HG03045 (cell line): ENCODE measurements around the gene TBC1D16.
"Not testable (repeated sequence)": the region's sequence is repeated elsewhere in the genome, so short reads cannot be mapped to it uniquely, and the experiment has no call there.

Experiments used
- ATAC-seq: cut with Tn5 transposase; IDR thresholded peaks from one replicate; pipeline ENCODE4 v1.9.1; 2021; ENCODE audit warnings: mild to moderate bottlenecking, moderate library complexity; ENCODE audit not compliant: unreplicated experiment

Gene TBC1D16

GRCh38 chr17:79902146-79902791, 133.4 kb downstream of the TBC1D16 start:
- ATAC-seq: no peak

- ATAC-seq: no peak
Measured at GRCh38 chr17:79901131-79901530, 134.5 kb downstream of the TBC1D16 start.

- ATAC-seq: no peak
Measured at GRCh38 chr17:79899584-79899983, 136.1 kb downstream of the TBC1D16 start.

GRCh38 chr17:79897243-79898063, 138.2 kb downstream of the TBC1D16 start:
- no peak for ATAC-seq

- ATAC-seq: not testable (repeated sequence)
Measured at GRCh38 chr17:79893457-79893856, 142.2 kb downstream of the TBC1D16 start.

- ATAC-seq: no peak
Measured at GRCh38 chr17:79892457-79893241, 143.0 kb downstream of the TBC1D16 start.

GRCh38 chr17:79891113-79891730, 144.4 kb downstream of the TBC1D16 start:
- ATAC-seq: no peak

GRCh38 chr17:79890706-79891105, 145.0 kb downstream of the TBC1D16 start:
- no peak for ATAC-seq

- ATAC-seq: no peak
Measured at GRCh38 chr17:79888811-79889634, 146.6 kb downstream of the TBC1D16 start.

GRCh38 chr17:79888009-79888540, 147.6 kb downstream of the TBC1D16 start:
- ATAC-seq: no peak

- ATAC-seq: no peak
Measured at GRCh38 chr17:79887451-79887991, 148.2 kb downstream of the TBC1D16 start.

- no peak for ATAC-seq
Measured at GRCh38 chr17:79883202-79883601, 152.5 kb downstream of the TBC1D16 start.
